HG03108 (cell line): ENCODE results near the gene MORF4L2.

Source experiments
- ATAC-seq: cut with Tn5 transposase; IDR thresholded peaks from one replicate; pipeline ENCODE4 v1.9.1; 2021; ENCODE audit warnings: moderate library complexity; ENCODE audit not compliant: unreplicated experiment

The MORF4L2 gene

DNA sequence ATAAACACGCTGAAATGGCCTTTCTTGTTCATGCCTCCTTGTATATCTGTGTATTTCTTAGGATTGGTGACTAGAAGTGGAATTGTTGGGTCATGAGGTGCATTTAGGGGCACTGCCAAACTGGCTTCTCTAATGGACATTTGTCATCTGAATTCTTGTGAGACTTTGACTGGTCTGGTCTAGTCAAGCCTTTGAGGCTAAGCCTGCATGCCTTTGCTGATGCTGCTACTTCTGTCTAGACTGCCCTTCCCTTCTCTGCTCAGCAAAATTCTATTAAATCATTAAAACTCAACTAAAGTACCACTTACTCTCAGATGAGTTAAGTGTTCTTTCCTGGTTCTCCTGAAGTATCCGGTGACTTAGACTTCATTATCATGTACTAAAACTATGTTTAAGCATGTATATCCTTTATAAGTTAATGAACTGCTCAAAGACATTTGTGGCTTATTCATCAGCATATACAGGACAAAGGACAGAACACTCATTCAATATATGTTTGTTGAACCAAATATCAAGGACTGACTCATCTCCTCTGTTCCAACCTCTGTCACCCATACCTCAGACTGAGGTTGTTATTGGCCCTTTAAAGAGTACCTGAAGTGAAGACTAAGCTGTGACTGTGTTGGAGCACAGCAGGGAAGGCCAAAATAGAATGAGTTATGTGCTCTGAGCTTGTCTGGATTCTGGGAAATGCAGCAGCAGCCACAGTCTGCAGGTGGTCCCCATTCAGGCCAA is 48.7 kb downstream of the MORF4L2 start:
- no peak for ATAC-seq

DNA sequence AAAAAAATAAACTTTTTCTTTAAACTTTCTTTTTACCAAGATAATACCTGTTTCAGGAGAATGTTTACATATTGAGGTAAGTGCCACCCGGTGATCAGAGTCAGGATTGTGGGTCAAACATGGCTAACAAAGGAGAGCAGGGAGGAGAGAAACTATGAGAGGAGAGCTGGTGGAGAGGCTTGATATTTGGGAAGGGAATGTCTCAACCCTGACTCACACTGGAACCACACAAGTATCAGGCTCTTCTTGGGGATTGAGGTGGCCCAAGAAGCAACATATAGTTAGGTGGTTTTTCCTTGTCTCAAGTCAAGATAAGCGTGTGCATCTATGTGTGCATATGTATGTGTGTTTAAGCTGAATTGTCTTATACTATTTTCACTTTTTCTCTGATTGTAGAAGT is 51.1 kb downstream of the MORF4L2 start:
- ATAC-seq = no peak

DNA sequence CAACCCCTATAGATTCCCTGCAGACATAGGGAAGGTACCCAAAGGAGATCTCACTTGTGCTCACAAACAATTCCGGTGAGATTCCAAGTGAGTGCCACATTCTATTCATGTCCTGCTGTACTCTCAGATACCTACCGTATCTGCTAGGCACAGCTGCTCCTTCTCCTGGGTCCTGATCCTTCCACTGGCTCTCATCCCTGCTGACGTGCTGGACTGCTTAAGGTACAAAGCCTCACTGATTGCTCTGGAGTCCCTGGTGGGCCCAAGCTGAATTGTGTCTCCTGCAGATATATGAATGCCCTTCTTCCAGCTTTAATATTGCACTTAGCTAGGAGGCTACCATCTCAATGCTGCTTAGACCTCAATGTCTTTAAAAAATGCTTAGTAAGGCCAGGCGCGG is 55.4 kb downstream of the MORF4L2 start:
- ATAC-seq = no peak

- no peak for ATAC-seq
Measured at GRCh38 chrX:103630171-103630511, 56.4 kb downstream of the MORF4L2 start.

DNA sequence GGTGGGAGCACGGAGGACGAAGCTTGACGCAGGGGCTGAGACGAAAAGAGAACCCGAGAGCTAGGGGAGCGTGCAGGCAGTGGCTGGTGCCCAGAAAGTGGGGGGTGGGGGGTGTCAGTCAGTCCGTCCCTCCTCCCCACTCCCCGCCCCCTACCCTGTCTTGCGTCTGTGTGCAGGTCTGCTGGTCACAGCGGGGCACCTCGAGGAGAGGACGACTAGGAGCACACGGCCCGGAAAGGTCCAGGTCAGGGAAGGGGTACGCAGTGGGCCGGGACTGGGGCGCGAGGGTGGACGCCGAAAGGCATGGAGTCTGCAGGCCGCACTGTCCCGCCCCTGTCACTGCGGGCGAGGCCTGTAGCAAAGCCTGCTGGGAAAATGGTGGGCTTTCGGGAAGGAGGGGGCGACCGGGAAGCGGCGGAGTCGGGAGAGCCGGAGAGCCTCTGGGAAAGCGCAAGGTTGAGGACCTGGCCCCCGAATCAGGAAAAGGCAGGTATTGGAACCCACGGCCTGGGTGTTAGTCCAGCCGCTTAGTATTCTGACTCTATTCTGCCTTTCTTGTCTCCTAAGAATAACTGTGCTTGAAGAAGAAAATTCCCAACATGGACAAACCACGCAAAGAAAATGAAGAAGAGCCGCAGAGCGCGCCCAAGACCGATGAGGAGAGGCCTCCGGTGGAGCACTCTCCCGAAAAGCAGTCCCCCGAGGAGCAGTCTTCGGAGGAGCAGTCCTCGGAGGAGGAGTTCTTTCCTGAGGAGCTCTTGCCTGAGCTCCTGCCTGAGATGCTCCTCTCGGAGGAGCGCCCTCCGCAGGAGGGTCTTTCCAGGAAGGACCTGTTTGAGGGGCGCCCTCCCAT is 57.0 kb downstream of the MORF4L2 start:
- ATAC-seq = no peak

- peak; percentile 60 for ATAC-seq
Measured at GRCh38 chrX:103628386-103629317, 57.8 kb downstream of the MORF4L2 start, which contains the start of gene TCEAL1. TSS of gene TCEAL1 (plus strand) at chrX:103628975. CDS start at chrX:103629917, 942 bp downstream.

DNA sequence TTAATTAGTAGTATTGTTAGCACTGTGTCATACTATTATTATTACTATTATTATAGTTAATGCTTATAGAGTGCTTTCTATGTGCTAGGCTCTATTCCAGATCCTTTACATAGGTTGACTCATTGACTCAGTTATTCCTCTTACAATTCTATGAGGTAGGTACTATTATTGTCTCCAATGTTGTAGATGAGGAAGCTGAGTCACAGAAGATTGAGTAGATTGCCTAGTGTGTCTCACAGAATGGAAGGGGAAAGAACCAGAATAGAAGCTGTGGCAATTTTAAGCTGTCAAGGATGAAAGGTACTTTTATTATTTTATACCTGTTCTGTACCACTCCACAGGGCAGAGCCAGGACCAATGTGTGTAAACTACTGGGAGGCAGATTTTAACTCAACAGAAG is 59.6 kb downstream of the MORF4L2 start:
- ATAC-seq = no peak
